ENCODE results near the gene ZMIZ1. TPM values are rescaled to one million over a fixed set of nuclear protein-coding genes. Genes with fewer than 3 reads are reported as not detected.
A peak's percentile ranks its signal among the peaks of the same experiment; 100 is the strongest.

ZMIZ1 gene
- total RNA-seq, 6 experiments from 2014 or later = 38.6 to 60.3 (median 51.2) TPM

GRCh38 chr10:79355420-79356017 is 286.8 kb downstream of the ZMIZ1 start:
- Mint-ChIP-seq H3K9me3 (no peaks in the 10 kb centered on the region), H3K4me3 (no peak overlapping the region; the same call in 1 of the 2 replicates), H3K27ac (peak overlapping the region; percentile 42; the same call in 1 of the 2 replicates), H3K36me3 (ENCODE audit: low read depth) (peaks cover 55% of the 10 kb centered on the region), H3K27me3 (ENCODE audit: insufficient read depth) (peaks cover 4% of the 10 kb centered on the region), H3K4me1 (ENCODE audit: low read depth) (0 out of 2 replicates have a peak, but pooled peaks cover 4% of the 10 kb centered on the region)
- no peak for DNase-seq
- TF ChIP-seq CTCF (IDR thresholded peaks at IDR 0.05) = no peak

- Mint-ChIP-seq H3K4me3 (no peak overlapping the region), H3K36me3 (ENCODE audit: low read depth) (peaks cover 55% of the 10 kb centered on the region), H3K27ac (no peak overlapping the region), H3K9me3 (no peaks in the 10 kb centered on the region), H3K4me1 (ENCODE audit: low read depth) (0 out of 2 replicates have a peak, but pooled peaks cover 4% of the 10 kb centered on the region), H3K27me3 (ENCODE audit: insufficient read depth) (peaks cover 4% of the 10 kb centered on the region)
- DNase-seq = no peak
- no peak for TF ChIP-seq CTCF (IDR thresholded peaks at IDR 0.05)
These were observed 287.3 kb downstream of the ZMIZ1 start for GRCh38 chr10:79356104-79356503.

GRCh38 chr10:79357180-79357579 is 288.4 kb downstream of the ZMIZ1 start:
- H3K27ac Mint-ChIP-seq = no peak overlapping the region
- peaks cover 54% of the 10 kb centered on the region for H3K36me3 Mint-ChIP-seq (ENCODE audit: low read depth)
- no peak for TF ChIP-seq CTCF (IDR thresholded peaks at IDR 0.05)
- H3K9me3 Mint-ChIP-seq = no peaks in the 10 kb centered on the region
- H3K4me1 Mint-ChIP-seq (ENCODE audit: low read depth) = 0 out of 2 replicates have a peak, but pooled peaks cover 4% of the 10 kb centered on the region
- peaks cover 4% of the 10 kb centered on the region for H3K27me3 Mint-ChIP-seq (ENCODE audit: insufficient read depth)
- no peak overlapping the region for H3K4me3 Mint-ChIP-seq
- DNase-seq = no peak

- no peak overlapping the region for H3K4me3 Mint-ChIP-seq
- peaks cover 4% of the 10 kb centered on the region; the same call in 1 of the 2 replicates for H3K27me3 Mint-ChIP-seq (ENCODE audit: insufficient read depth)
- H3K36me3 Mint-ChIP-seq (ENCODE audit: low read depth) = peaks cover 37% of the 10 kb centered on the region
- DNase-seq = no peak
- TF ChIP-seq CTCF (IDR thresholded peaks at IDR 0.05) = no peak
- H3K4me1 Mint-ChIP-seq (ENCODE audit: low read depth) = 0 out of 2 replicates have a peak, but pooled peaks cover 4% of the 10 kb centered on the region
- no peak overlapping the region for H3K27ac Mint-ChIP-seq
- no peaks in the 10 kb centered on the region for H3K9me3 Mint-ChIP-seq
These were observed 290.0 kb downstream of the ZMIZ1 start for GRCh38 chr10:79358811-79359210.

- Mint-ChIP-seq H3K9me3 (no peaks in the 10 kb centered on the region), H3K27ac (no peak overlapping the region), H3K27me3 (ENCODE audit: insufficient read depth) (peaks cover 4% of the 10 kb centered on the region; the same call in 1 of the 2 replicates), H3K4me1 (ENCODE audit: low read depth) (0 out of 2 replicates have a peak, but pooled peaks cover 4% of the 10 kb centered on the region), H3K36me3 (ENCODE audit: low read depth) (peaks cover 34% of the 10 kb centered on the region), H3K4me3 (no peak overlapping the region)
- no peak for DNase-seq
- no peak for TF ChIP-seq CTCF (IDR thresholded peaks at IDR 0.05)
These were observed 291.2 kb downstream of the ZMIZ1 start for GRCh38 chr10:79359816-79360498.

All from HFFc6 (cell line).